ENCODE results near the gene RXRA.

RXRA gene

Small RNA genes lying within 50 kb of the gene (small RNA-seq; reads per million reads assigned to genes)
- 0 reads per million in 2 experiments for gene MIR4669

Measured in SK-N-DZ (cell line).